Gastroesophageal sphincter (tissue), 4 donors: ENCODE results near the gene SEPTIN7. TPM values are rescaled to one million over a fixed set of nuclear protein-coding genes. Genes with fewer than 3 reads are reported as not detected.
"Not testable (repeated sequence)": the region's sequence is repeated elsewhere in the genome, so short reads cannot be mapped to it uniquely, and the experiment has no call there.

Source experiments
- ATAC-seq: fragments of 150-250 bp; one replicate; pipeline ENCODE4 v1.9.1; 2016; ENCODE audit warnings: mild to moderate bottlenecking, moderate library complexity
- H3K27ac ChIP-seq, 4 donors: fragments of 200-600 bp; sonication (generic) in 3 of 4; 1 replicate in 3 of 4; 2 replicates in 1 of 4; pipeline ENCODE4 v1.5.1; 2016 to 2019
- H3K27me3 ChIP-seq: fragments of 200-600 bp; sonication (generic); one replicate; pipeline ENCODE4 v1.5.1; 2019
- H3K36me3 ChIP-seq, 2 donors: fragments of 200-600 bp; sonication (generic); one replicate each; pipeline ENCODE4 v1.5.1; 2019; ENCODE audit warnings: control low read depth in 1 of 2
- H3K4me1 ChIP-seq, 3 donors: fragments of 200-600 bp; sonication (generic); 1 replicate in 2 of 3; 2 replicates in 1 of 3; pipeline ENCODE4 v1.5.1; 2016 to 2019; ENCODE audit warnings: control low read depth in 2 of 3
- H3K4me3 ChIP-seq, 2 donors: fragments of 200-600 bp; sonication (generic); one replicate each; pipeline ENCODE4 v1.5.1; 2019; ENCODE audit warnings: mild to moderate bottlenecking in 1 of 2, moderate library complexity in 1 of 2
- H3K9me3 ChIP-seq, 3 donors: fragments of 200-600 bp; sonication (generic); one replicate each; pipeline ENCODE4 v1.5.1; 2017 to 2019; ENCODE audit warnings: control low read depth in 2 of 3
- CTCF ChIP-seq, 4 experiments: fragments of 200-600 bp in 2 of 4; fragments of 450-650 bp in 2 of 4; sonication (generic) in 1 of 4; IDR thresholded peaks; one replicate each; pipeline ENCODE4 v1.5.1; 2017 to 2019; ENCODE audit warnings: antibody characterized with exemption in 4 of 4, mild to moderate bottlenecking in 2 of 4, moderate library complexity in 2 of 4
- EP300 ChIP-seq: sonication (generic); formaldehyde crosslinking; IDR thresholded peaks from one replicate; pipeline ENCODE4 v1.6.1; 2017; ENCODE audit warnings: antibody characterized with exemption, mild to moderate bottlenecking
- POLR2A ChIP-seq, 2 donors: fragments of 450-650 bp; IDR thresholded peaks; one replicate each; pipeline ENCODE4 v1.6.1; 2017; ENCODE audit warnings: antibody characterized with exemption in 2 of 2, mild to moderate bottlenecking in 2 of 2, moderate library complexity in 1 of 2
- POLR2AphosphoS5 ChIP-seq: sonication (generic); formaldehyde crosslinking; IDR thresholded peaks from one replicate; pipeline ENCODE4 v1.6.1; 2017; ENCODE audit warnings: antibody characterized with exemption
- WGBS, 2 donors: methylation state at CpG; one replicate each; pipeline ENCODE4 v1.1.5; 2018; ENCODE audit warnings: low coverage in 1 of 2; 5-methylcytosine and 5-hydroxymethylcytosine counted together
- total RNA-seq, 4 donors: library from RNA; depleted of rRNA; stranded (reverse); fragments of >200 nt; gene quantifications; one replicate each; pipeline ENCODE4 v1.1.0, GENCODE V29; 2016

SEPTIN7 gene
- 100 to 1,000 TPM; 267 to 536 (median 334) TPM for total RNA-seq

- ATAC-seq = peak; percentile 98
- TF ChIP-seq CTCF (IDR thresholded peaks at IDR 0.05) (no peak), POLR2A (IDR thresholded peaks at IDR 0.05) (peak; percentile 77 to 79), POLR2AphosphoS5 (peak; percentile 84), EP300 (no peak)
- Histone ChIP-seq H3K36me3 (no peaks in the 10 kb centered on the region), H3K4me3 (peak within 1 kb of the TSS; percentile 79 to 84), H3K27ac (peak within 1 kb of the TSS; percentile 95 to 100 (median 98)), H3K4me1 (peaks cover 0 to 49% (median 13%) of the 10 kb centered on the region in 3 donors), H3K27me3 (no peaks in the 10 kb centered on the region), H3K9me3 (no peaks in the 10 kb centered on the region)
- WGBS, 2 donors = 0 to 1% methylated on average over 6 to 19 of the region's 62 CpGs
Observed at GRCh38 chr7:35800718-35801391, at the start of gene SEPTIN7. TSS of gene SEPTIN7 (plus strand) at chr7:35801057. CDS start at chr7:35801210, 153 bp downstream.

- Histone ChIP-seq H3K36me3 (no peaks in the 10 kb centered on the region), H3K4me3 (no peak overlapping the region), H3K9me3 (no peaks in the 10 kb centered on the region), H3K27ac (no peak overlapping the region), H3K4me1 (peaks cover 0 to 12% (median 0%) of the 10 kb centered on the region in 3 donors), H3K27me3 (no peaks in the 10 kb centered on the region)
- WGBS, 2 donors = 64 to 70% methylated on average over 2 of the region's 2 CpGs
- TF ChIP-seq EP300 (no peak), POLR2AphosphoS5 (no peak), POLR2A (IDR thresholded peaks at IDR 0.05) (no peak), CTCF (IDR thresholded peaks at IDR 0.05) (no peak)
- ATAC-seq = no peak
Observed at GRCh38 chr7:35752742-35753141, 48.1 kb upstream of the SEPTIN7 start.

GRCh38 chr7:35753761-35754603 lies 46.9 kb upstream of the SEPTIN7 start:
- H3K9me3 ChIP-seq = no peaks in the 10 kb centered on the region
- peaks cover 0 to 12% (median 0%) of the 10 kb centered on the region in 3 donors for H3K4me1 ChIP-seq
- H3K36me3 ChIP-seq = no peaks in the 10 kb centered on the region
- WGBS, 2 donors = 31 to 45% methylated on average over 6 to 7 of the region's 7 CpGs
- TF ChIP-seq POLR2A (IDR thresholded peaks at IDR 0.05) = no peak
- TF ChIP-seq POLR2AphosphoS5 = peak; percentile 58
- H3K27ac ChIP-seq = peak overlapping the region in 3 of 4 donors; percentile 46 to 57 (median 53)
- H3K4me3 ChIP-seq = no peak overlapping the region
- H3K27me3 ChIP-seq = no peaks in the 10 kb centered on the region
- ATAC-seq = peak; percentile 82

GRCh38 chr7:35754741-35755140 lies 46.1 kb upstream of the SEPTIN7 start:
- ATAC-seq = peak; percentile 83
- Histone ChIP-seq H3K4me3 (no peak overlapping the region), H3K27ac (peak overlapping the region in 3 of 4 donors; percentile 46 to 57 (median 53)), H3K27me3 (no peaks in the 10 kb centered on the region), H3K4me1 (peaks cover 0 to 12% (median 0%) of the 10 kb centered on the region in 3 donors), H3K36me3 (no peaks in the 10 kb centered on the region), H3K9me3 (no peaks in the 10 kb centered on the region)
- no peak for TF ChIP-seq POLR2A (IDR thresholded peaks at IDR 0.05)
- TF ChIP-seq POLR2AphosphoS5 = no peak
- no peak for TF ChIP-seq EP300
- no peak for TF ChIP-seq CTCF (IDR thresholded peaks at IDR 0.05)
- WGBS, 2 donors = 64 to 90% methylated on average over 1 of the region's 1 CpG

GRCh38 chr7:35755711-35756110 lies 45.1 kb upstream of the SEPTIN7 start:
- peaks cover 0 to 12% (median 0%) of the 10 kb centered on the region in 3 donors for H3K4me1 ChIP-seq
- no peak for ATAC-seq
- H3K36me3 ChIP-seq = no peaks in the 10 kb centered on the region
- no peaks in the 10 kb centered on the region for H3K9me3 ChIP-seq
- TF ChIP-seq EP300 (no peak), CTCF (IDR thresholded peaks at IDR 0.05) (no peak), POLR2A (IDR thresholded peaks at IDR 0.05) (no peak), POLR2AphosphoS5 (no peak)
- no peak overlapping the region for H3K27ac ChIP-seq
- no peak overlapping the region for H3K4me3 ChIP-seq
- 84 to 97% methylated on average over 3 of the region's 3 CpGs for WGBS, 2 donors
- no peaks in the 10 kb centered on the region for H3K27me3 ChIP-seq

GRCh38 chr7:35756453-35756852 lies 44.4 kb upstream of the SEPTIN7 start:
- 100% methylated on average over 2 of the region's 2 CpGs; no CpG with 5 or more reads in 1 of the 2 donors for WGBS, 2 donors
- not testable (repeated sequence) for H3K9me3 ChIP-seq, ATAC-seq, H3K27ac ChIP-seq, H3K4me3 ChIP-seq, H3K27me3 ChIP-seq, H3K36me3 ChIP-seq
- H3K4me1 ChIP-seq = peaks cover 0 to 17% (median 0%) of the 10 kb centered on the region in 3 donors
